ENCODE results near the gene ZSCAN5C.

GRCh38 chr19:56221851-56222250 lies 19.8 kb downstream of the ZSCAN5C start:
- no peak for TF ChIP-seq CTCF (IDR thresholded peaks at IDR 0.05; ENCODE audit: low read depth, low read length)
- TF ChIP-seq, protein P1, sequence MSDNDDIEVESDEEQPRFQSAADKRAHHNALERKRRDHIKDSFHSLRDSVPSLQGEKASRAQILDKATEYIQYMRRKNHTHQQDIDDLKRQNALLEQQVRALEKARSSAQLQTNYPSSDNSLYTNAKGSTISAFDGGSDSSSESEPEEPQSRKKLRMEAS (IDR thresholded peaks at IDR 0.05; ENCODE audit: low read depth, low read length), result no peak

Measured in NB4 (cell line).